HL-60 (cell line): ENCODE results near the gene MS4A4E.

Experiments
- DNase-seq, 2 experiments: peaks; one replicate each; pipeline ENCODE4 v3.0.0-alpha.2; 2010 to 2020; ENCODE audit warnings: low read depth in 1 of 2, low spot score in 1 of 2
- H3K27ac ChIP-seq: fragments of 250-450 bp; sonication (Bioruptor Pico); replicated peaks from 2 replicates; pipeline ENCODE4 v1.5.1; 2020; ENCODE audit warnings: mild to moderate bottlenecking, moderate library complexity
- H3K27me3 ChIP-seq: fragments of 250-450 bp; sonication (Bioruptor Pico); 2 replicates; pipeline ENCODE4 v1.5.1; 2021; ENCODE audit warnings: mild to moderate bottlenecking, moderate library complexity; ENCODE audit not compliant: insufficient read depth, poor library complexity, severe bottlenecking
- H3K4me3 ChIP-seq: replicated peaks from 2 replicates; pipeline ENCODE4 v1.5.1; 2011; ENCODE audit warnings: mild to moderate bottlenecking, control low read depth, low read length; ENCODE audit not compliant: insufficient read depth
- CTCF ChIP-seq: IDR thresholded peaks from one replicate; pipeline ENCODE4 v1.5.1; 2011; ENCODE audit warnings: low read length, control low read depth, inconsistent platforms; ENCODE audit not compliant: insufficient read depth
- GABPA ChIP-seq: IDR thresholded peaks from 2 replicates; pipeline ENCODE4 v1.6.1; 2012; ENCODE audit warnings: low read depth
- POLR2AphosphoS5 ChIP-seq: IDR thresholded peaks from 2 replicates; pipeline ENCODE4 v1.6.1; 2012; ENCODE audit warnings: low read depth
- SPI1 ChIP-seq: IDR thresholded peaks from 2 replicates; pipeline ENCODE4 v1.6.1; 2012; ENCODE audit warnings: low read depth, mild to moderate bottlenecking, borderline replicate concordance
- TF ChIP-seq, protein P1 (sequence below): IDR thresholded peaks from 2 replicates; pipeline ENCODE4 v1.6.1; 2012; ENCODE audit warnings: low read depth; ENCODE audit not compliant: insufficient replicate concordance

Gene MS4A4E

GRCh38 chr11:60281485-60281884 lies 38.5 kb upstream of the MS4A4E start:
- TF ChIP-seq GABPA (no peak), SPI1 (no peak), POLR2AphosphoS5 (no peak), CTCF (no peak)
- TF ChIP-seq, protein P1, sequence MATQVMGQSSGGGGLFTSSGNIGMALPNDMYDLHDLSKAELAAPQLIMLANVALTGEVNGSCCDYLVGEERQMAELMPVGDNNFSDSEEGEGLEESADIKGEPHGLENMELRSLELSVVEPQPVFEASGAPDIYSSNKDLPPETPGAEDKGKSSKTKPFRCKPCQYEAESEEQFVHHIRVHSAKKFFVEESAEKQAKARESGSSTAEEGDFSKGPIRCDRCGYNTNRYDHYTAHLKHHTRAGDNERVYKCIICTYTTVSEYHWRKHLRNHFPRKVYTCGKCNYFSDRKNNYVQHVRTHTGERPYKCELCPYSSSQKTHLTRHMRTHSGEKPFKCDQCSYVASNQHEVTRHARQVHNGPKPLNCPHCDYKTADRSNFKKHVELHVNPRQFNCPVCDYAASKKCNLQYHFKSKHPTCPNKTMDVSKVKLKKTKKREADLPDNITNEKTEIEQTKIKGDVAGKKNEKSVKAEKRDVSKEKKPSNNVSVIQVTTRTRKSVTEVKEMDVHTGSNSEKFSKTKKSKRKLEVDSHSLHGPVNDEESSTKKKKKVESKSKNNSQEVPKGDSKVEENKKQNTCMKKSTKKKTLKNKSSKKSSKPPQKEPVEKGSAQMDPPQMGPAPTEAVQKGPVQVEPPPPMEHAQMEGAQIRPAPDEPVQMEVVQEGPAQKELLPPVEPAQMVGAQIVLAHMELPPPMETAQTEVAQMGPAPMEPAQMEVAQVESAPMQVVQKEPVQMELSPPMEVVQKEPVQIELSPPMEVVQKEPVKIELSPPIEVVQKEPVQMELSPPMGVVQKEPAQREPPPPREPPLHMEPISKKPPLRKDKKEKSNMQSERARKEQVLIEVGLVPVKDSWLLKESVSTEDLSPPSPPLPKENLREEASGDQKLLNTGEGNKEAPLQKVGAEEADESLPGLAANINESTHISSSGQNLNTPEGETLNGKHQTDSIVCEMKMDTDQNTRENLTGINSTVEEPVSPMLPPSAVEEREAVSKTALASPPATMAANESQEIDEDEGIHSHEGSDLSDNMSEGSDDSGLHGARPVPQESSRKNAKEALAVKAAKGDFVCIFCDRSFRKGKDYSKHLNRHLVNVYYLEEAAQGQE = no peak
- no peak overlapping the region for H3K4me3 ChIP-seq
- DNase-seq = no peak
- no peaks in the 10 kb centered on the region for H3K27me3 ChIP-seq
- H3K27ac ChIP-seq = no peak overlapping the region

DNA sequence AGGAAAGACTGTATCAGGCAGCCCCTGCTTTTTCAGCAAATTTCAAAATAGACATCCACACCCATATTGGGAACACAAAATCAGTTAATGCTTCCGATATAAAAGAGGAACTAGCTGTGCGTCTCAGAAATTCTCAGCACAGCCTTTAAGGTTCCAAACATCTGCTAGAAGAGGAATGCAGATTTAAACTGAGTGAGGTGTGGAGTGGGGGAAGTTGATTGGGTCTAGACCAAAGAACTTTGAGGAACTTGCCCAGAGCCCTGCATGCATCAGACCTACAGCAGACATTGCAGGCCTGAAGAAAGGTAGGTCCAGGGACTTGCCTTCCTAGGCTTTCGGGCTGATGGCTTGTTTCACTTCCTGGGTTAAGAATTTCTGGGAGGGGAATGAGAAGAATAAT lies 37.5 kb upstream of the MS4A4E start, which contains the start of gene MS4A4A:
Gene MS4A4A (plus strand): TSS at position 255 of the 400 bp plus-strand sequence. CDS start 10 bp downstream, at position 265.
- TF ChIP-seq SPI1 (peak; percentile 80; the same call in 1 of the 2 replicates), POLR2AphosphoS5 (no peak)
- peak; percentile 74 to 87 for DNase-seq
- no peak within 1 kb of the TSS for H3K27ac ChIP-seq
- H3K4me3 ChIP-seq = no peak within 1 kb of the TSS
- no peaks in the 10 kb centered on the region for H3K27me3 ChIP-seq

DNA sequence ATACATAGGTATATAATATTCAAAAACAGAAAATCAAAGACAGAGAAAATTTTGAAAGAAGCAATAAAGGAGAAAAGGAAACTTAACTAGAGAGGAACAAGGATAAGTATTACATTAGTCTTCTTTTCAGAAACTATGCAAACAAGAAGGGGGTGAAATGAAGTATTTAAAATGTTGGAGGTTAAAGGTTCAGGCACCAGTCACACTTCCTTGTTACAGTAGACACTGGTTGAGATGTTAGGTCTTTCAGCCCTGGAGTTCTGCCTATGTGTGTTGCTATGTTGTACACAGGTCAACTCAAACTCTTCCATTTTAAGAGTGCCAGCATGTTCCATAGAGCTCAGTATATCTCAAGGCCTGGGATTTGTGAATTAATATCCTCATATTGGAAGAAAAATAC lies 31.5 kb upstream of the MS4A4E start:
- no peak overlapping the region for H3K4me3 ChIP-seq
- no peaks in the 10 kb centered on the region for H3K27me3 ChIP-seq
- no peak for DNase-seq
- H3K27ac ChIP-seq = no peak overlapping the region
- TF ChIP-seq CTCF (no peak), POLR2AphosphoS5 (no peak), GABPA (no peak), SPI1 (no peak)
- TF ChIP-seq, protein P1 = no peak

DNA sequence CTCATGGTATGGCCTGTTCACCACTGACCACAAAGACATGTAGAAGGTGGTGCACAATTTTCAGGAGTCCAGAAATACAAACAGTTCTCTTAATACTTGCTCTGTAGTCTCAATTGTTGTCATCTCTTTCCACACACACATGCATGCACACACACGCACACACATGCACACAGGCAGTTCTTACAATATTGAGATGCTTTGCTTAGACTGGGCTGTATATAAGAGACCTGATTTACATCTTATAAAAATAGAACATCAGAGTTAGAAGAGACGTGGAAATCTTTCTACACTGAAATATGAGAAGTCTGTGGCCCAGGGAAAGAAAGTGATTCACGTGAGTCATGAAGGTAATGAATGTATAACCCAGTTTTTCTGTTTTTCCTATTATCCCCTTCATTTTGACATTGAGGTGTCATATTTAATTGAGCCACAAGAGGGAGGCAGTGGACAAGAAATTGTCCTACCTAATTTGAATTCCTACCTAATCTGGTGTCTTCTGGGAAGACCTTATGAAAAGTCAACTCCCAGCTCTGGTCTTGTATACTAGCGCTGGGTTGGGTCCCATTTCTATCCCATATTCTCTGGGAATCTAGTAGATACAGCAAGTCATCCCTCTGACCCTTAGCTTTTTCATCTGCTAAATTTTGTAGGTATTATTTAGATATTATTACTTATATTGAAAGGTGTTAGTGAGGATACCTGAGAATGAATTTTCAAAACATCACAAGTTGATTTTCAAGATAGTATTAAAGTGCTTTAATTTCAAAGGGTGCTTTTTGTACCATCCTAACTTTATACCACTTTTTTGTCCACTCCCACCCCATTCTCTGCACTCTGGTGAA lies 22.7 kb upstream of the MS4A4E start:
- TF ChIP-seq SPI1 (no peak), CTCF (peak; percentile 33)
- no peak overlapping the region for H3K4me3 ChIP-seq
- peaks cover 5% of the 10 kb centered on the region for H3K27me3 ChIP-seq
- DNase-seq = peak in 1 of 2 experiments; percentile 31
- no peak overlapping the region for H3K27ac ChIP-seq
